K562 (cell line): ENCODE results near the gene MRI1. TPM values are rescaled to one million over a fixed set of nuclear protein-coding genes. Genes with fewer than 3 reads are reported as not detected.

Experiments
- ARID1B ChIP-seq: fragments of 450-650 bp; IDR thresholded peaks from 2 replicates; pipeline ENCODE4 v1.6.1; 2016; ENCODE audit warnings: antibody characterized with exemption, mild to moderate bottlenecking, inconsistent platforms
- ARID3B ChIP-seq: fragments of 250-450 bp; sonication (Bioruptor Pico); IDR thresholded peaks from 2 replicates; pipeline ENCODE4 v1.4.0; 2020; ENCODE audit warnings: borderline replicate concordance
- BACH1 ChIP-seq: fragments of 200-800 bp; sonication (Bioruptor generic); IDR thresholded peaks from 2 replicates; pipeline ENCODE4 v1.6.1; 2016; ENCODE audit warnings: missing genetic modification characterization, missing compliant biosample characterization
- ESRRB ChIP-seq: fragments of 250-450 bp; sonication (Bioruptor Pico); IDR thresholded peaks from 2 replicates; pipeline ENCODE4 v1.5.0; 2020; ENCODE audit warnings: mild to moderate bottlenecking, moderate library complexity, borderline replicate concordance
- HLTF ChIP-seq: fragments of 450-650 bp; IDR thresholded peaks from 2 replicates; pipeline ENCODE4 v1.6.1; 2016
- JUN ChIP-seq, 2 experiments: sonication (generic) in 1 of 2; formaldehyde crosslinking in 1 of 2; IDR thresholded peaks; 2 replicates each; pipeline versions ENCODE4 v1.6.1 to v1.8.0; 2012 to 2022; ENCODE audit warnings: borderline replicate concordance in 2 of 2, mild to moderate bottlenecking in 2 of 2, improper control_type of control experiment in 1 of 2, low read depth in 1 of 2, low read length in 1 of 2, missing genetic modification reagents in 1 of 2
- JUND ChIP-seq, 2 experiments: IDR thresholded peaks; 2 replicates in 1 of 2; 3 replicates in 1 of 2; pipeline ENCODE4 v1.6.1; 2011; ENCODE audit warnings: borderline replicate concordance in 2 of 2, low read depth in 2 of 2, low read length in 2 of 2, improper control_type of control experiment in 1 of 2, missing biosample characterization in 1 of 2, missing genetic modification characterization in 1 of 2, missing genetic modification reagents in 1 of 2
- KDM5B ChIP-seq: fragments of 200-600 bp; sonication (generic); IDR thresholded peaks from 2 replicates; pipeline ENCODE4 v1.6.1; 2012; ENCODE audit warnings: low read depth, mild to moderate bottlenecking, moderate library complexity, low read length, control low read depth, inconsistent platforms; ENCODE audit not compliant: insufficient replicate concordance
- KLF6 ChIP-seq: fragments of 250-450 bp; sonication (Bioruptor Pico); IDR thresholded peaks from 2 replicates; pipeline ENCODE4 v1.4.0; 2020; ENCODE audit warnings: mild to moderate bottlenecking, moderate library complexity, borderline replicate concordance
- L3MBTL2 ChIP-seq: fragments of 450-650 bp; IDR thresholded peaks from 2 replicates; pipeline ENCODE4 v1.6.1; 2016; ENCODE audit warnings: mild to moderate bottlenecking, moderate library complexity
- NR3C1 ChIP-seq: sonication (generic); formaldehyde crosslinking; IDR thresholded peaks from 2 replicates; pipeline ENCODE4 v1.8.1; 2022; ENCODE audit warnings: missing genetic modification reagents
- POLR3A ChIP-seq: IDR thresholded peaks from 2 replicates; pipeline ENCODE4 v1.6.1; 2011; ENCODE audit warnings: borderline replicate concordance, mild to moderate bottlenecking, moderate library complexity; ENCODE audit not compliant: insufficient read length, insufficient read depth; ENCODE audit errors: extremely low read depth
- PTRF ChIP-seq: fragments of 450-650 bp; IDR thresholded peaks from 2 replicates; pipeline ENCODE4 v1.6.1; 2016; ENCODE audit warnings: mild to moderate bottlenecking, missing genetic modification characterization, missing compliant biosample characterization
- STAT5A ChIP-seq: IDR thresholded peaks from 2 replicates; pipeline ENCODE4 v1.6.1; 2012; ENCODE audit warnings: low read length, inconsistent platforms, borderline replicate concordance
- TARDBP ChIP-seq: fragments of 450-650 bp; IDR thresholded peaks from 2 replicates; pipeline ENCODE4 v1.6.1; 2016
- TEAD1 ChIP-seq, 2 experiments: fragments of 450-650 bp in 1 of 2; sonication (generic) in 1 of 2; formaldehyde crosslinking; IDR thresholded peaks; 2 replicates each; pipeline versions ENCODE4 v1.4.0 to v1.8.0; 2020 to 2022; ENCODE audit warnings: mild to moderate bottlenecking in 2 of 2, missing genetic modification reagents in 1 of 2
- ZKSCAN1 ChIP-seq: fragments of 150-350 bp; IDR thresholded peaks from 2 replicates; pipeline ENCODE4 v1.6.1; 2016; ENCODE audit warnings: low read depth, low read length
- ZNF121 ChIP-seq: sonication (generic); formaldehyde crosslinking; conservative IDR thresholded peaks from 2 replicates; pipeline ENCODE4 v1.8.0; 2022; ENCODE audit warnings: missing genetic modification reagents
- ZNF133 ChIP-seq: fragments of 250-450 bp; sonication (Bioruptor Pico); IDR thresholded peaks from 2 replicates; pipeline ENCODE4 v1.4.0; 2020; ENCODE audit warnings: mild to moderate bottlenecking
- ZNF274 ChIP-seq: IDR thresholded peaks from 2 replicates; pipeline ENCODE4 v1.6.1; 2011; ENCODE audit warnings: low read depth, mild to moderate bottlenecking, low read length, moderate library complexity, borderline replicate concordance
- ZNF584 ChIP-seq: fragments of 200-800 bp; sonication (Bioruptor generic); IDR thresholded peaks from 2 replicates; pipeline ENCODE4 v1.6.1; 2016; ENCODE audit warnings: low read depth, mild to moderate bottlenecking, missing genetic modification characterization, missing compliant biosample characterization
- ZSCAN29 ChIP-seq: fragments of 450-650 bp; IDR thresholded peaks from 2 replicates; pipeline ENCODE4 v1.6.1; 2017
- polyA plus RNA-seq, 8 experiments: library from polyadenylated mRNA; depleted of rRNA in 4 of 8; stranded (reverse) in 5 of 8; unstranded in 3 of 8; fragments of >200 nt; fragmentation: Nextera tagmentation in 2 of 8; fragmentation: Illumina TruSeq in 1 of 8; extraction: Ambion mirVana in 2 of 8; extraction: Trizol in 1 of 8; gene quantifications; 2 replicates each; pipeline versions ENCODE4 v1.2.1 to v1.2.3, GENCODE V29; 2011 to 2014; ENCODE audit warnings: inconsistent platforms in 1 of 8, missing spikeins in 1 of 8
- total RNA-seq, 7 experiments: library from RNA; depleted of rRNA in 6 of 7; stranded (reverse); fragments of >200 nt in 6 of 7; fragmentation: Illumina TruSeq in 2 of 7; extraction: Trizol in 2 of 7; gene quantifications; 2 replicates each; pipeline versions ENCODE4 v1.2.1 to v1.2.3, GENCODE V29; 2011 to 2021; ENCODE audit warnings: low replicate concordance in 1 of 7
- TF ChIP-seq, protein P1 (sequence below): fragments of 250-450 bp; sonication (Bioruptor Pico); IDR thresholded peaks from 2 replicates; pipeline ENCODE4 v1.4.0; 2020

MRI1 gene
- total and polyA plus RNA-seq, 9 of the 15 experiments (the other 6 are each of a cell fraction or from before 2014, with no cell fraction given): 5.5 to 57.4 (median 28.2) TPM

DNA sequence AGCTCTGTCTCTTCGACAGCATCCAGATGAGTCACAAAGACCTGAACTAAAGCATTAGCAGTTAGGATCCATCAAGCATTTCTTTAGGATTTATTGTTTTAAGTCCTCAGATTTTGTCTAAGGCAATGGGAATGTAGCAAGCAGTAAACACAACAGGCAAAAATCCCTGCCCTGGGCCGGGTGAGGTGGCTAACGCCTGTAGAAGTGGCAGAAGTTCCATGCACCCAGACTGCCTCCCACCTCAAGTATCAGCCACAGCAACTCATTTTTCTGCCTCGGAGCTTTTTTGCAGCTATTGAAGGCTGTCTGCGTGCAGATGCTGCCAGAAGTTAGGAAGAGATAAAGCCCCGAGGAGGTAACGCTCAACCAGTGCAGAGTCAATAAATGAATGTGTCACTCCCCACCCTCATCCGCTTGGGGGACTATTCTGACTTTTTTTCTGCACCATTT, 47.1 kb upstream of the MRI1 start (continued):
- TF ChIP-seq ZNF584: peak; percentile 65; the same call in 1 of the 2 replicates
- no peak for TF ChIP-seq KDM5B
- no peak for TF ChIP-seq ESRRB
- TF ChIP-seq L3MBTL2: 0 out of 2 replicates have a peak, but pooled peaks have one; percentile 28
- no peak for TF ChIP-seq ZSCAN29
- TF ChIP-seq NR3C1 (CRISPR knock-in tag): no peak
- peak; percentile 95 for TF ChIP-seq ARID1B
- no peak for TF ChIP-seq PTRF (tag)
- TF ChIP-seq ZNF121 (CRISPR knock-in tag): no peak
- peak; percentile 71; the same call in 1 of the 2 replicates for TF ChIP-seq JUND (IDR thresholded peaks at IDR 0.05; ENCODE audit: borderline replicate concordance, low read depth, low read length)
- no peak; the same call in 2 of the 3 replicates for TF ChIP-seq JUND (tag; IDR thresholded peaks at IDR 0.05; ENCODE audit: borderline replicate concordance, low read depth, low read length)
- peak; percentile 80 for TF ChIP-seq STAT5A
- TF ChIP-seq, protein P1, sequence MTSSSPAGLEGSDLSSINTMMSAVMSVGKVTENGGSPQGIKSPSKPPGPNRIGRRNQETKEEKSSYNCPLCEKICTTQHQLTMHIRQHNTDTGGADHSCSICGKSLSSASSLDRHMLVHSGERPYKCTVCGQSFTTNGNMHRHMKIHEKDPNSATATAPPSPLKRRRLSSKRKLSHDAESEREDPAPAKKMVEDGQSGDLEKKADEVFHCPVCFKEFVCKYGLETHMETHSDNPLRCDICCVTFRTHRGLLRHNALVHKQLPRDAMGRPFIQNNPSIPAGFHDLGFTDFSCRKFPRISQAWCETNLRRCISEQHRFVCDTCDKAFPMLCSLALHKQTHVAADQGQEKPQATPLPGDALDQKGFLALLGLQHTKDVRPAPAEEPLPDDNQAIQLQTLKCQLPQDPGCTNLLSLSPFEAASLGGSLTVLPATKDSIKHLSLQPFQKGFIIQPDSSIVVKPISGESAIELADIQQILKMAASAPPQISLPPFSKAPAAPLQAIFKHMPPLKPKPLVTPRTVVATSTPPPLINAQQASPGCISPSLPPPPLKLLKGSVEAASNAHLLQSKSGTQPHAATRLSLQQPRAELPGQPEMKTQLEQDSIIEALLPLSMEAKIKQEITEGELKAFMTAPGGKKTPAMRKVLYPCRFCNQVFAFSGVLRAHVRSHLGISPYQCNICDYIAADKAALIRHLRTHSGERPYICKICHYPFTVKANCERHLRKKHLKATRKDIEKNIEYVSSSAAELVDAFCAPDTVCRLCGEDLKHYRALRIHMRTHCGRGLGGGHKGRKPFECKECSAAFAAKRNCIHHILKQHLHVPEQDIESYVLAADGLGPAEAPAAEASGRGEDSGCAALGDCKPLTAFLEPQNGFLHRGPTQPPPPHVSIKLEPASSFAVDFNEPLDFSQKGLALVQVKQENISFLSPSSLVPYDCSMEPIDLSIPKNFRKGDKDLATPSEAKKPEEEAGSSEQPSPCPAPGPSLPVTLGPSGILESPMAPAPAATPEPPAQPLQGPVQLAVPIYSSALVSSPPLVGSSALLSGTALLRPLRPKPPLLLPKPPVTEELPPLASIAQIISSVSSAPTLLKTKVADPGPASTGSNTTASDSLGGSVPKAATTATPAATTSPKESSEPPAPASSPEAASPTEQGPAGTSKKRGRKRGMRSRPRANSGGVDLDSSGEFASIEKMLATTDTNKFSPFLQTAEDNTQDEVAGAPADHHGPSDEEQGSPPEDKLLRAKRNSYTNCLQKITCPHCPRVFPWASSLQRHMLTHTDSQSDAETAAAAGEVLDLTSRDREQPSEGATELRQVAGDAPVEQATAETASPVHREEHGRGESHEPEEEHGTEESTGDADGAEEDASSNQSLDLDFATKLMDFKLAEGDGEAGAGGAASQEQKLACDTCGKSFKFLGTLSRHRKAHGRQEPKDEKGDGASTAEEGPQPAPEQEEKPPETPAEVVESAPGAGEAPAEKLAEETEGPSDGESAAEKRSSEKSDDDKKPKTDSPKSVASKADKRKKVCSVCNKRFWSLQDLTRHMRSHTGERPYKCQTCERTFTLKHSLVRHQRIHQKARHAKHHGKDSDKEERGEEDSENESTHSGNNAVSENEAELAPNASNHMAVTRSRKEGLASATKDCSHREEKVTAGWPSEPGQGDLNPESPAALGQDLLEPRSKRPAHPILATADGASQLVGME (CRISPR knock-in tag): no peak
- no peak for TF ChIP-seq POLR3A
- TF ChIP-seq BACH1: no peak
- TF ChIP-seq JUN (IDR thresholded peaks at IDR 0.05; ENCODE audit: borderline replicate concordance, low read depth, low read length): peak; percentile 70; the same call in 1 of the 2 replicates
- TF ChIP-seq JUN (CRISPR knock-in tag; IDR thresholded peaks at IDR 0.05; ENCODE audit: borderline replicate concordance): no peak
- no peak for TF ChIP-seq KLF6 (CRISPR knock-in tag)
- TF ChIP-seq TEAD1 (CRISPR knock-in tag; IDR thresholded peaks at IDR 0.05): no peak
- TF ChIP-seq HLTF: no peak
- TF ChIP-seq ZKSCAN1: no peak
- TF ChIP-seq ZNF274: no peak
- no peak for TF ChIP-seq TARDBP
- no peak for TF ChIP-seq ZNF133 (CRISPR knock-in tag)
- TF ChIP-seq ARID3B (CRISPR knock-in tag): no peak
